HG03442 (cell line): ENCODE measurements around the gene MPC2.
"Not testable (repeated sequence)": the region's sequence is repeated elsewhere in the genome, so short reads cannot be mapped to it uniquely, and the experiment has no call there.

Source experiments
- ATAC-seq: cut with Tn5 transposase; IDR thresholded peaks from one replicate; pipeline ENCODE4 v1.9.1; 2021; ENCODE audit warnings: mild to moderate bottlenecking, moderate library complexity; ENCODE audit not compliant: unreplicated experiment

The MPC2 gene

DNA sequence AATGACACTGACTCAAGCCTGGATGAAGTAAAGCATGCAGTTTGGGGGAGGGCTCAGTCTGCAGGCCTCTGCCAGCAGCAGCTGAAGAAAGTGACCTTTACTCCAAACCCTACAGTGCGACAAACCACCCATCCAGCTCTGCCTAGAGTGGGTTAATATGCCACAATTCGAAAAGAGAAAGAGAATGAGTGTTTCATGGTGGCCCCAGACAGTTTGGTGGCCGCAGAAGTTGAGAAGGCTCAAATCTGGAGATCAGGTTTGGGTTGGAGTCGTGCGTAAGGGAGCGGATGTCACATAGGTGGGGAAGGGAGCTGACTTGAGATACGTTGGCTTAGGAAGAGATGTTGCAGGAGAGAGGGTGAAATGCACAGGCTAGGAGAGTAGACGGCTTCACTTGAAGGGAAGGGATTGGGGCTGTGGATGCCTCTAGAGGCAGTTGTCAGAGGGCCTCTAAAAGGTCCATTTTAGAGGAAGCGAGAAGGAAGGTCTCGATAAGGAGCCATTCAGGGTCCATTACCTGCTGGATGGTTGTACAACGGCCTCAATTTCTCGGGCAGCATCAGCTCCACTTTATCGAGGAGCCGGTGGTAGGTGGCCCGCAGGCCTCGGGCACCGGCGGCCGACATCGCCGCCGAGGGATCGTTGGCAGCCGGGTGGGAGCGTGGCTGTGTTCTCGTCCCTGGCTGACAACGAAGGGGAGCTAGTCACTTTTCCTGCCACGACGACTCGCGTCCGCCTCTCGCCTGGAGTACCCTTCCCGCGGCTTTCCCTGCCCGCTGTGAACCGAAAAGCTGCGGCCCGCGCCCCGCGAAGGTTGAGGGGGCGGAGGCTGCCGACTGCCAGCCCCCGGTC is 1.4 kb downstream of the MPC2 start:
- peak; percentile 6 for ATAC-seq

DNA sequence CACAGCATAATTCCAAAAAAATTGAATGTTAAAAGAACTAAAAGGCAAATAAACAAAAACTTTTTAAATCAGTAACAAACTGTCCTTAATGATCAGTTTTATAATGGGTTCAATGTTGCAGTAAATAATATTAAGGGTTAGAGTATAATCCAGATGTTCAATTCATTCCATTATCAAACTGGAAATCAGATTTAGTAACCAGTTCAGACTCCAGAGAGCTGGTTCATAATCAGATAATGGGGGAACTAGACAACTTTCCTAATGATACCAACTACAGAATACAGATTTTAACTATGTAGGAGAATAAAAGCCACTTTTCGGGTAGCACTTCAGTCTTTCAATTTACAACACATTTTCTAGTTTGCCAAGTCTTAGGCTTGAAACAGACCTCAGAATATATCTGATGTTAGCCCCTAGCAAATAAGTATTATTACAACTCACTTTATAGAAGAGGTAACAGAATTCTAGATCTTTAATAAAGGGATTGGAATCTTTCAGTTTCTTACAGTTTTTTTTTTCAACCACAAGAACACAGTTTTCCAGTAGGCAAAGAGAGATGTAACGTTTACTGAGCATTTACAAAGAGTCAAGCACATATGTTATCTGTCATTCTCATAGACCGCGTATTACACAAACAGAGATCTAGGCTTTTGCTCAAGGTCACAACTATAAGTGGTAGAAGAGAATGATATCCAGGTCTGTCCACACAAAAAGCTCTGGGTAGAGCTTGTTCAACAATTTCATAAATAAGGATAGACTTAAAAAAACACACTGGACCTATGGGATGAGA is 2.3 kb downstream of the MPC2 start:
- no peak for ATAC-seq

DNA sequence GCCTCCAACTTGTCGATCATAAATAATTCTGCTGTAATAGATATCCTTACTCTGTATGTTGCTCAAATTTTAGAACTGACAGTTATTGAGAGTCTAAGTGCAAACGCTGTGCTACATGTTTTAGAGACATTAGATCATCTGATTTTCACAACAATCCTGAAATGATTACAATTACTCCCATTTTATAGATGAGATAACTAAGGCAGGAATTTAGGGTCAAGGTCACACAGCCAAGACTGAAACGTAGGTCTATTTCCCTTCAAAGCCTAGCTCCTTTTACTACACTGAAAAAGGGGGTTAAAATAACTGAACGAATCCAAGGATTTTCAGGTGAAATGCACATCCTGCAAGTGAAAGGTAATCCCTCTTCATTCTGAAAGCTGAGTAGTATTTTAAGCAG is 3.1 kb downstream of the MPC2 start:
- no peak for ATAC-seq

DNA sequence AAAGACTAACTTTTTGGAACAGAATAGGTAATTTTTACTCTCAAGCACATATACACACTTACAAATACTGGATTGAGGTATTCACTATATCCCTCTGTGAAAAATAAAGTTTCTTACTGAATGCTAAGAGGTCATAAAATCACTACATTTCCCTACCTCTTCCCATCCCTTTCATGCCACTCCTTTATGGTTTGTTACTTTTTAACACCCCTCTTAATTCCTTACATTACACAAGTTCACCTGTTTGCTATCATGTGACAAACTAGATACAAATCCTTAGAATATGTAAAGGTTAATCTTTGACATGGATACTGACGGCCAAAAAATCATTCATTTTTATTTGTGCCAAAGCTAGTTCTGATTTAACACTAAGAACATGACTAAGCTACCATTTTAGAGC is 7.1 kb downstream of the MPC2 start:
- ATAC-seq, result no peak

DNA sequence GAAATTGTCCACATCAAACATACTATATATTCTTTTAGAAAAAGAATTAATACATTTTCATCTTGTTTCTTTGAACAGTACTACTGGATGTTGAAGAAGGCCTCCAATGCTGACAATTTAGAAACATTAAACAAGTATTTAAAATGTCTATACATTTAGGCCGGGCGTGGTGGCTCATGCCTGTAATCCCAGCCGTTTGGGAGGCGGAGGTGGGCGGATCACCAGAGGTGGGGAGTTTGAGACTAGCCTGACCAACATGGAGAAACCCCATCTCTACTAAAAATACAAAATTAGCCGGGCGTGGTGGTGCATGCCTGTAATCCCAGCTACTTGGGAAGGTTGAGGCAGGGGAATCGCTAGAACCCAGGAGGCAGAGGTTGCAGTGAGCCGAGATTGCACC is 8.0 kb downstream of the MPC2 start:
- ATAC-seq, result not testable (repeated sequence)

DNA sequence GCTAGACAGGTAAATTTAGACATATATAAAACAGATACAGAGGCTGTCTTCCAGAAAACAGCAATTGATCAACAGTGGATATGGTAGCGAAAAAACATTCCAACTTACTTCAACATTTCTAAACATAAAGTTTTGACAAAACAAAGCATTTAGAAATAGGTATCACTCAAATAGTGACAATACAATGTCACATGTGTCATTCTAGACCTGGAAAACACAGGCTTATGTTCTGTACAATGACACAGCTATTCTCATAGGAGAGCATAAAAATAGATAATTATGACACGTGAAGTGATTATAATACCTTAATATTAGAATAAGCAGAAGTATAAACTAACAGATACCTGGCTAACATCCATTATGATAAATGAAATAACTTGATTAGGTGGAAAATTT is 8.4 kb downstream of the MPC2 start:
- no peak for ATAC-seq

DNA sequence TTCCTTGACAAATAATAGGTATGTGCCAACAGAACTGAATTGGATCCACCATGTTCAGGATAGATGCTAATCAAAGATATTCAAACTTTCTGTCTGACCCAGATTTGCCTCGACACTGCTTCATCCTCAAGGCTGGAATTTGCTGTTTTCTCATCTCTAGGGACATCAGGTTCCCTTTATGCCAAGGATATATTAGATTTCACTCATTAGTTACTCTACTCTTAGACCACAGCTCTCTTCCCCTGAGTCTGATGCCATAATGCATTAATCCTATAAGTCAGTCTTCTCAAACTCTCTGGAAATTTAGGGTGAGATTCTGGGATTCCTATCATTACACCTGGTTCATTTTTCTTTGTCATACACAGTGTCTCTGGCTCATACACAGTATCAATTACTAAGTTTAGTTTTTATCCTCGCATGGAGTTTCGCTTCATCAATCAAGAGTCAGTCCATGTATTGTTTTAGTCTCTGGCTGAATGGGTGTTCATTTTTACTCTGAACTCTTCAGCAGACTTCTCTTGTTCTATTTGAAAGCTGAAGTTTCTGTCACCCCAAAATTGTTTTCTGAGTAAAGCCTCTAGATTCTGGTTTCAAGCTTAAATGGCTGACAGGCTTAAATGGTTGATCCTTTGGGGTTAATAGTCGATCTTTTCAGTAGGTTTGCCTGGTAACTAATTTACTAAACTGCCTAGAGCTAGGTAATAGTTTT is 9.7 kb downstream of the MPC2 start:
- no peak for ATAC-seq

DNA sequence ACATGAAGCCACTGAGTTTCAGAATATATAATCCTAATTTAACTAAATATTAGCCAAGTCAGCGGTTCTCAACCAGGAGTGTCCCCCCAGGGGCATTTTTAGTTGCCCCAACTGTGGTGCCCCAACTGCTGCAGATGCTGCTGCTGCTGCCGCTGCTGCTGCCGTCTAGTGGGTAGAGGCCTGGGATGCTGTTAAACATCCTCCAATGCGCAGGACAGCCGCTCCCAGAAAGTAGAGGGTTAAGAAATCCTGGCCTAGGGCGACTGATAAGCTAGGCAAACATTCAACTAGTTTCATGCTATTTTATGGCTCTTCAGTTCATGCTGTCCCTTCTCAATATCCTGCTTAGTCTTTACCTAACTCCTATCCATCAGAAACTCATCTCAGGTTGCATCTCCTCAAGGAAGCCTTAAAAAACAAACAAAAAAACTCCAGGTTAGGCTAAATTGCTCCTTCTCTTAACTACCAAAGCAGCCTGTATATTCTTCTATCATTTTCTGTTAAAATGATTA is 10.3 kb downstream of the MPC2 start:
- no peak for ATAC-seq

DNA sequence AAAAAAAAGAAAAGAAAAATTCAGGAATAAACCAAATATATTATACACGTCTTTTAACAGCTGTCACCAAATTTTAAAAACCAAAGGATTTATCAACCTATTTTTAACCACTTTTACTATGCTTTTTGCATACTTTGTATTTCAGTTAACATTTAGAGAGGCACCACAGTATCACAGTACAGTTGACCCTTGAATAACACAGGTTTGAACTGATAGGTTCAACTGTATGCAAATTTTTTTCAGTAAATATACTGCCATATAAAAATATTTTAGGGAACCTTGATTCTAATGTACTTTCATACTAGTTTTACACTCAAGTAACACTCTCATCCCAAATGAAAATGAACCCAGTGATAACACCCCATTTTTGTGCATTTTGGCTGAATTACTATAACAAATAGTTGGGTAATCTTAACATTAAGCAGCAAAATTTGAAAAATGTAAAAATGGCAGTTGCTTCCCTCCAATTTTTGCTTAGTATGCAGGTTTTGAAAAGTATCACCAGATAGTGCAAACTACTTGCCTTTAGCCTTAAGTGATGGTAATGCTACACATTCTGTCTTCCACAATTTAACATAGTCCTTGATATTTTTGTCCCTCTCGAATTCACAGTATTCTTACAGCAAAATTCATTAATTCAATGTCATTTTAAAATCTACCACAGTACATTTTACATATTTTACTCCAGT is 12.2 kb downstream of the MPC2 start:
- ATAC-seq, result no peak

DNA sequence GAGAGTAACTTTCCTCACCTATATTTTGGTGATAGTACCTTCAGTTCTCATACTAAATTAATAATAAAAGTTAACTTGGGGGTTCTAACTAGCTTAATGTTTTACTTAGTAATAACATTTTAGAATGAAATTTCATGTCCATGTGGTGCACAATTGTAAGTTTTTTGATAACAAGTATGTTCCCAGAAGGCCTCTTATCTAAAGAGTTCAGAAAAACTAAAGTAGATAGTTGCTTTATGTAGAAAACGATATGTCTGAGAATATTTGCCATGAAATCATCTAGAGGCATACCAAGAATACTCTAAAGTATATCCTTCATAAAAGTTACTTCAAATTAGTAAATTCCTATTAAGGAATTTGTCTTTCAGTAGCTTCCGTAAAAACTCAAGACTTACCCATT is 12.8 kb downstream of the MPC2 start:
- no peak for ATAC-seq

DNA sequence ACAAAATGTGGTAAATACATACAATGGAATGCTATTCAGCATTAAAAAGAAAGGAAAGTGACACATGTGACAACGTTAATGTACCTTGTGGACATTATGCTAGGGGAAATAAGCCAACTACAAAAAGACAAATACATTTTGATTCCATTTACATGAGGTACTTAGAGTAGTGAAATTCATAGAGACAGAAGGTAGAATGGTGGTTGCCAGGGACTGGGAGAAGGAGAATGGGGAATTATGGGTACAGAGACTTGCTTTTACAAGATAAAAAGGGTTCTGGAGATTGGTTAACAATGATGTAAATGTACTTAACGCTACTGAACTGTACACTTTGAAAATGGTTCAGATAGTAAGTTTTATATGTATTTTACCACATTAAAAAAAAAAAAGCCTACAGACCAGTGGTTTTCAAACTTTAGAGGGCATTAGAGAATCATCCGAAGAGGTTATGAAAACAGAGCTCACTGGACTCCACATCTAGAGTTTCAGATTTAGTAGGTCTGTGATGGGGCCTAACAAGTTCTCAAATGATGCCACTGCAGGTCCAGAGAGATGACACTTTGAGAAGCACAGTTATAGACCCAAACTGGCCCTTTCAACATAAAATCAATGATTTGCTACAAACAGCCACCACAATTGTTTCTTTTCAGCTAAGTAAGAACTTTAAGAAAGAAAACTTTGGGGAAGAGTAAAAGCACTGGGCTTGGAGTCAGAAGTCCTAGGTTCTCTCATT is 13.4 kb downstream of the MPC2 start:
- no peak for ATAC-seq

DNA sequence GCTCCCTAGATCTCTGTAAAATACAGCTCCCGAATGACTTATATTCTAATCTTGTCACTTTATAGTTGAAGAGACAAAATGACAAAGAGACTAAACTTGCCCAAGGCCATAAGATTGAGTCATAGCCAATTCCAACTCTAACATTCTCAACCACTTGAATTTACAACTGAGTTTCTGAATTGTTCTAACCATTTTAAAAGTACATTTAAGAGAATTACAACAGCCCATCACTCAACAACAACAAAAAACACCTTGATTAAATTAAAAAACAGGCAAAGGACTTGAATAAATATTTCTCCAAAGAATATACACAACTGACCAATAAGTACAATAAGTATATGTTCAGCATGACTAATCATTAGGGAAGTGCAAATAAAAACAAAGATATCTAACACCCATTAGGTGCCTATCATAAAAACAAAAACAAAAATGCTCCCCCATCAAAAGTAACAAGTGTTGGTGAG is 14.2 kb downstream of the MPC2 start:
- no peak for ATAC-seq

DNA sequence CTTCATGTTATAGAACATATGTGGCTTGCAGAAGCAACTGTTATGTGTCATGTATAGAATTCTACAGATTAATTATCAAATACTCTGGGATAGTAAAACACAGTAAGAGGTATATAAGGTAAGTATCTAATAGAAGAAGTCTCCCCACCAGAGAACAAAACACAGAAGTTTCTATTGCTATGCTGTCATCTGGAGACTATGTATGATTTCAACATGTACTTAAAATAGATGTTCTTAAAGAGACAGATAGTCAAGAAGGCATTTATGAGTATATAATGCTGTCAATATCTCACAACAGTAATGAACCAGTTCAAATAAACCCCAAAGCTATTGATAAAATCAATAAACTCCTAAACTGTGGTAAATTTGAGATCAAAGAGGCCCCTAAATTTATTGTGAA is 14.8 kb downstream of the MPC2 start:
- no peak for ATAC-seq

DNA sequence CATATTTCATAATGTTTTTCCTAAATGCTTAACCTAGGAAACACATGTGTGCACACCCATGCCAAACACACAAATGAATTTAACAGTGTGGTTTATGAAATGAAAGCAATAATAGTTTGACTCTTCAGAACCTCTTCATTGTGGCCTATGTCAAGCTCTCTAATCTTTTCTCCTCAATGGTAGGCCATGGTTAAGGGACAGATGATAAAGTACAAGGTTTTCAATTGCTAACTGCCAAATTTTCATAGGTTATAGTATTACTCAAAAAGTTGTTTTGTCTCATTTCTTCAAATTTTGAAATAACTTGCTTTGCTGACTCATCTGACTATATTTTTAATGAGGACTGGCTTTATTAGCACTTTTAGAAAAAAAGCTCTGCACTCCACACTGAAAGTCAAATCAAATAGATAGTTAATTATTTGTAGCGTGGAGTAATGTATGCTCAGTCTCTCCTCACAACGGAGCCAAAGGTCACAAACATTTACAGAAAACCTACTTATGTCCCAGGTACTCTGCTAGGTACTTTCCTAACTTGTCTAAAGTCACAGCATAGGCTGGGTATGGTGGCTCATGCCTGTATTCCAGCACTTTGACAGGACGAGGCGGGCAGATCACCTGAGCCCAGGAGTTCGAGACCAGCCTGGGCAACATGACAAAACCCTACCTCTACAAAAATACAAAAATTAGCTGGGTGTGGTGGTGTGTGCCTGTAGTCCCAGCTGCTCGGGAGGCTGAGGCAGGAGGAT is 19.9 kb downstream of the MPC2 start:
- no peak for ATAC-seq

DNA sequence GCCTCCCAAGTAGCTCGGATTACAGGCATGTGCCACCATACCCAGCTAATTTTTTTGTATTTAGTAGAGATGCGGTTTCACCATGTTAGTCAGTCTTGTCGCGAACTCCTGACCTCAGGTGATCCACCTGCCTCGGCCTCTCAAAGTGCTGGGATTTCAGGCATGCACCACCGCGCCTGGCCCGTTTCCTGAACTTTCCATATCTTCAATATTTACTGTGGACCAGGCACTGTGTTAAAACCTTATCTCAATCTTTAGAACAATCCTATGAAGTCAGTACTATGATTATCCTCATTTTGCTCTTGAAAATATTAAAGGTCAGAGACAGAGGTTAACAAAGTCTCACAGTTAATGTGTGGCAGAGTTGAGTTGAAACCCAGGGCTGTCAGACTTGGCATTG is 21.3 kb downstream of the MPC2 start:
- ATAC-seq, result no peak

DNA sequence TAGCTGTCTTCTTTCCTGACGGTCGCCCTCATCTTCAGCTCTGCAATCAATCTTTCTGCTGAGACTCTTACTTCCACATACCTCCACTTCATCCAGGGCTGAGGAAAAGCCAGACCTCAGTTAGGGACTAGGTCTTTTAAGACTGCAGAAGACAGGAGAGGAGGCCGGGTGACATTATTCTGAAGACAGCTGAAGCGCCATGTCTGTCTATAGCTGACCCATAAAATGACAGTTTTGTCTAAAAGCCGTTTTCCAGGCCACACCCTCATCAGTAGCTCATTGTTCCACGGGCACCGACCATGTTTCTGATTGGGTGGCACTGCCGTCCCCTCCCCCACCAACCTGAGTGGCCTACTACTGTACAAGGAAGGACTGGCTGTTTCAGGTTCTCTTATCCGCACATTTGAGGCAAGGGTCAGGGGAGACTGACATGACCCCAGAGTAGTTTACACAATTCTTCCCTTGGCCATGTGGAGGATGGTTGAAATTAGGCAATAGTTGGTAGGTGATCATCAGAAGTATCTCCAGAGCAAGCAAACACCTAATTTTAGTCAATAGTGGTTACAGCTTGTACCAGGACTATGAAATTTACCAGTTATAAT is 22.9 kb downstream of the MPC2 start, which contains the start of gene ADCY10:
Gene ADCY10, minus strand, starts transcription at position 240 of the 602 bp plus-strand sequence. CDS start 8,994 bp downstream, outside the sequence.
- no peak for ATAC-seq

DNA sequence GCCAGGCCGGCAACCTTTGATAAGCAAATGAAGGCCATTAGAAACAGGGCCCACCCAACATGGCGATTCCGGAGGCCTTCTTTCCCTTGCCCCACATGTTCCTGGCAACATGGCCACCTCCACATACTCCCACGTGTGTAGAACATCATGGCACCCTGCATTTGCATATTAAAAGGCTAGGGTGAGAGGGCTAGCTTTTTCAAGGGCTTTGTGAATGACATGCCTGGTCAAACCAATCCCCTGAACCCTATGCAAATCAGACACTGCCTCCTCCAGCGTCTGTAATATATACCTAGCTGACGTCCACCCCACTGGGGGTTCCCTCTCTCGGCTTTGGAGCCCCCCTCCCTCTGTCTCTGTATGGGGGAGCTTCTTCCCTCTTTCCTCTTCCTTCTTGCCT is 24.6 kb downstream of the MPC2 start:
- ATAC-seq, result no peak

DNA sequence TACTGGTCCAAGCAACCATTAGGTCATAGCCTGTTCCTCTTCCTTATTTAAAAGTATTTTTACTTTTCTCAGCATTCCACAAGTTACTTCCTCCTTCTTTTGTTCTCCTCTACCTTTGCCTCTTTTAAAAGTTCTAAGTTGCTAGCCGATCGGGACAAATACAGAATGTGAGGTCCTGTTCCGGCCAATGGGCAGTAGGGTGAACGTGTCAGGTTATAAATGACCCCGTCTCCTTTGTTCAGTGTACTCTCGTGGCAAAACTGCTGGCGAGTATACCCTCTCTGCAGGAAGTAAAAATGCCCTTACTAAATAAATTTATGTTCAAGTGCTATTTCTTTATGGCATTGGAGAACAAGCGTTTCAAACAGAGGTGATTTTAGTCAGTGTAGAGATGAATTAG is 25.5 kb downstream of the MPC2 start:
- no peak for ATAC-seq

DNA sequence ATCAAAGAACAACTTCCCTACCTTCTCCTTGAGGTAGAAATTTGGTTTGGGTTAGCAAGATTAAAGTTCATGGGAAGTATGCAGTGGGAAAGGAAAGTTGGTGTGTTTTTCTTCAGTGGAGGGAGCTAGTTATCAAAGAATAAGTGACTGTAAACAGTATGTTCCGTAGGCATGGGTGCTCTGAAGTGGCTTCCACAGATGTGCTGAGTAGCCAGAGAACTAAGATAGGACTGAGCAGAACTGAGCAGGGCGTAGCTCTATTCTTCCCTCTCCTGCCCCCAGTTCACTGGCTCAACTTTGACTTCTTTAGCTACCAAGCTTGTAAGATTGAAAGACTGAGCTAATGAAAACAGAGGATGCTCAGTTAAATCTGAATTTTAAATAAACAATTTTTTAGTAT is 26.3 kb downstream of the MPC2 start:
- ATAC-seq, result no peak
